ENCODE data around the gene PRKCH.

Gene PRKCH

GRCh38 chr14:61577506-61577931 lies 256.1 kb downstream of the PRKCH start:
- DNase-seq = no peak

GRCh38 chr14:61578745-61579144 lies 257.4 kb downstream of the PRKCH start:
- DNase-seq = no peak

GRCh38 chr14:61581340-61581739 lies 260.0 kb downstream of the PRKCH start:
- DNase-seq = no peak

GRCh38 chr14:61581955-61582615 lies 260.7 kb downstream of the PRKCH start:
- peak; percentile 39 for DNase-seq

GRCh38 chr14:61582815-61583214 lies 261.4 kb downstream of the PRKCH start:
- DNase-seq = no peak

- DNase-seq = no peak
Measured at GRCh38 chr14:61584331-61584741, 263.0 kb downstream of the PRKCH start.

- DNase-seq = no peak
Measured at GRCh38 chr14:61585598-61586543, 264.5 kb downstream of the PRKCH start.

GRCh38 chr14:61586544-61587055 lies 265.2 kb downstream of the PRKCH start:
- no peak for DNase-seq

- DNase-seq = no peak
Measured at GRCh38 chr14:61587081-61587713, 265.8 kb downstream of the PRKCH start.

- DNase-seq = no peak
Measured at GRCh38 chr14:61588419-61588901, 267.1 kb downstream of the PRKCH start.

GRCh38 chr14:61589691-61590581 lies 268.6 kb downstream of the PRKCH start:
- DNase-seq = no peak

GRCh38 chr14:61591862-61592261 lies 270.5 kb downstream of the PRKCH start:
- DNase-seq = no peak

- DNase-seq = no peak
Measured at GRCh38 chr14:61593330-61593729, 272.0 kb downstream of the PRKCH start.

- no peak for DNase-seq
Measured at GRCh38 chr14:61596990-61597389, 275.6 kb downstream of the PRKCH start.

- DNase-seq = no peak
Measured at GRCh38 chr14:61598980-61599379, 277.6 kb downstream of the PRKCH start.

- no peak for DNase-seq
Measured at GRCh38 chr14:61599942-61600341, 278.6 kb downstream of the PRKCH start.
